Choroid plexus epithelial cell (primary cell): ENCODE measurements around the gene DCUN1D3.

Source experiments
- DNase-seq: peaks from one replicate; pipeline ENCODE4 v3.0.0-alpha.2; 2010; ENCODE audit warnings: low read depth
- H3K4me3 ChIP-seq: 2 replicates; pipeline ENCODE4 v1.5.1; 2011; ENCODE audit warnings: low read depth, mild to moderate bottlenecking, control low read depth, low read length, moderate library complexity
- CTCF ChIP-seq: conservative IDR thresholded peaks from 2 replicates; pipeline ENCODE4 v1.5.1; 2011; ENCODE audit warnings: low read depth, mild to moderate bottlenecking, control low read depth, inconsistent platforms, low read length, moderate library complexity

DCUN1D3 gene

GRCh38 chr16:20818929-20819585 is 81.1 kb downstream of the DCUN1D3 start:
- no peak for DNase-seq
- TF ChIP-seq CTCF: no peak
- no peak overlapping the region for H3K4me3 ChIP-seq

GRCh38 chr16:20814784-20815183 is 85.4 kb downstream of the DCUN1D3 start:
- no peak overlapping the region for H3K4me3 ChIP-seq
- DNase-seq: no peak

GRCh38 chr16:20812510-20812909 is 87.6 kb downstream of the DCUN1D3 start:
- no peak for DNase-seq
- no peak for TF ChIP-seq CTCF
- H3K4me3 ChIP-seq: no peak overlapping the region

More at GRCh38 chr16:20814784-20815183, 85.4 kb downstream of the DCUN1D3 start:
- no peak for TF ChIP-seq CTCF

GRCh38 chr16:20811889-20812439 is 88.2 kb downstream of the DCUN1D3 start:
- no peak for TF ChIP-seq CTCF
- H3K4me3 ChIP-seq: no peak overlapping the region
- no peak for DNase-seq

GRCh38 chr16:20807862-20808261 is 92.3 kb downstream of the DCUN1D3 start:
- TF ChIP-seq CTCF: no peak
- no peak overlapping the region for H3K4me3 ChIP-seq

GRCh38 chr16:20806168-20807050 is 93.7 kb downstream of the DCUN1D3 start, which contains the start of the genes ERI2 and REXO5:
Gene ERI2 (minus strand): TSS chr16:20806472. CDS start chr16:20806430, 42 bp downstream.
Gene REXO5 (plus strand): TSS chr16:20806527. CDS start chr16:20806954, 427 bp downstream.
- peak; percentile 96 for DNase-seq
- peak within 1 kb of the TSS; percentile 87 for H3K4me3 ChIP-seq
- TF ChIP-seq CTCF: peak; percentile 70

More at GRCh38 chr16:20807862-20808261, 92.3 kb downstream of the DCUN1D3 start:
- DNase-seq: no peak

GRCh38 chr16:20805684-20806167 is 94.4 kb downstream of the DCUN1D3 start:
- DNase-seq: peak; percentile 5

More at GRCh38 chr16:20805684-20806167, 94.4 kb downstream of the DCUN1D3 start:
- H3K4me3 ChIP-seq: peak overlapping the region; percentile 87
